Measurements from ENCODE around the gene LRRC53.

LRRC53 gene

DNA sequence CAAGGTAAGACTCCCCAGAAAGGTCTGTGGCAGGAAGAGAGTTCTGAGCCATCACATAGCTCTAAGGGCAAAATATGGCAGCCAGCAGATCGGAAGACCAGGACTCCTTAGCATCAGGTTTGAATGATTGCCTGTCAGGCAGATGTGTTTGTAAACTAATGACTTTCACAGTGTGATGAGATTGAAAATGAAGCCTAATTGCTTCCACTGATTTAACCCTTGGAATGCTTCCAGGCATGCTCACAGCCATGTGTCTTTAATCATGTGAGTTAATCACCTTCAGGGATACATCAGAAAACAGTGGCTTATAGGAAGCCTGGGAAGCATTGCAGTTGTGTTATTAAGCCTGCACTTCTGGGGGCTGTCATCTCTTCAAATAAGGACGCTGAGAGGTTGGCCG, 82.8 kb downstream of the LRRC53 start:
- DNase-seq: no peak

DNA sequence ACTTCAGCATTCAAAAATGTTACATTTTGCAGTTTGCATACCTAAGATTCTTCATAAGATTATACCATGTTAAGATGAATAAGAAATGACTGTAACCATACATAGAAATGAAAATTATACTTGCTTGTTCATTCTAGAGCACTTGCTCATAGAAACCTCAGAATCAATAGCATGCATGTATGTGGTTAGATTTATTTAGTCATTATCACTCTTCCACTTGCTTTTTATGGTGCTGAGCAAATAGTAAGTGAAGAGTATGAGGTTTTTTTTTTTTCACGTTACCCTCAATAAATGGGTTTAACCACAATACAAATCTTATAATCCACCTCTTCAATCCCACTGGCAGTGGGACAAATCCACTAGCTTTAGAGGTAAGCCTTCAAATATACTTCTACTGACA, 84.7 kb downstream of the LRRC53 start:
- no peak for DNase-seq

DNA sequence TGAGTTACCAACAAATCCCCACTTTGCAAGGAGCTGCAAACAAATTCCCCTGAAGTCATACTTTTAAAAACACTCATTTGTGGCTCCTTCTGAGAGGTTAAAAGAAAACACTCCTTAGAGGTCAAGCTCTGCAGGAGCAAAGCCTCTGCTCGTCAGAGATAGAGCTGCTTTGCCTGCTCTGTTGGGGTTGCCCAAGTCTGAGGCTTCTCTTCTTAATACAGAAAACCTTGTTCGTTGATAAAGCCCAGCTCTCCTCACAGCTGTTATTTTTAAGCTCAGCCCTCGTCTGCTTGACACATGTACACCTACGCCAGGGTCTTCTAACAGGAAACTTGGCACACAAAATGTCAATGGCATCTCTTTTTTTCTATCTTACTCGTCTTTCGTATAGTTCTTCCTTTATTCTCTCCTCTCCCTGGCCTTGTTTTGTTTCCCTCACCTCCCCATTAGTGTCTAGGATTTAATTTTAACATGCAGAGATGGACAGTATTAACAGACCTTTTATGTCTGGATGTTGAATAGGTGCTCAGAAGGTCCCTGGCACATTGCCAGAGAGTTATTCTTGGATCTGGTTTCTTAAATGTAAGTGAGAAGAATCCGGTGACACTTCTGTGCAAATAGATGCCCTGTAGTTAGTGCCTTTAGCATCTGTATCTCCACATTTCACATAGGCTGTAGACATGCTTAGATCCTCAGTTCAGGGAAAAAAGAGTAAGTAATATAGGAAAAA, 86.0 kb downstream of the LRRC53 start:
- DNase-seq: no peak

DNA sequence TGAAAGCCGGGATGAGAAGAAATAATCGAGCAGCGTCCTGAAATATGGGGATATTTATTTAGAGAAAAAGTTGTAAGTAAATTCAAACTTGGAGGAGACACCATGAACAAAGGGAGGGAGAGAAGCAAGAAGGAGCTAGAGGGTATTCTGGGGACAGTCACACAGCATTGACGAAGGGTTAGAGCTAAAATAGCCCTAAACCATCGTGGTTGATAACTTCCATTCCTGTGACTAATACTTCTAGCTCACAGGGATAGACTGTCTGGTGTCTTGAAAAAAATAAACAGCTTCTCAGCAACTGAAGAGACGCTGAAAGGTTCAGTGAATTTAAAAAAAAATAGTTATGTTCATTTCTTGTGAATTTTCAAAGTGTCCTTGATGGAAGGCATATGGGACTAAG, 86.7 kb downstream of the LRRC53 start:
- DNase-seq: no peak

DNA sequence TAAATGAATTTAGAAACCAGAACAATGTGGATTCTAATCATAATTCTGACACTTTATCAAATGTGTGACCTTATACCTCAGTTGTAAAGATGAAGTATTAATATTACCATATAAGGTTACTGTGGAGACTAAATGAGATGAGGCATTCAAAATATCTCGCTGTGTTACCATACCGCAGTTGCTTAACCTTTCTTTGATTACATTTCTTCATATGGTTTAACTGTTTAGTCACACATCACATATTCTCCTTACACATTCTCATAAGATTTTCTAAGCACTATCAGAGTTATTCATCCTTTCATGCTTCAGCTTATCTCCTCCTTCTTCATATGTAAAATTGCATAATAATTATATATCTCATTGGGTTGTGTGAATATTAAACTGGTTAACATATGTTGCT, 88.9 kb downstream of the LRRC53 start:
- DNase-seq: no peak

DNA sequence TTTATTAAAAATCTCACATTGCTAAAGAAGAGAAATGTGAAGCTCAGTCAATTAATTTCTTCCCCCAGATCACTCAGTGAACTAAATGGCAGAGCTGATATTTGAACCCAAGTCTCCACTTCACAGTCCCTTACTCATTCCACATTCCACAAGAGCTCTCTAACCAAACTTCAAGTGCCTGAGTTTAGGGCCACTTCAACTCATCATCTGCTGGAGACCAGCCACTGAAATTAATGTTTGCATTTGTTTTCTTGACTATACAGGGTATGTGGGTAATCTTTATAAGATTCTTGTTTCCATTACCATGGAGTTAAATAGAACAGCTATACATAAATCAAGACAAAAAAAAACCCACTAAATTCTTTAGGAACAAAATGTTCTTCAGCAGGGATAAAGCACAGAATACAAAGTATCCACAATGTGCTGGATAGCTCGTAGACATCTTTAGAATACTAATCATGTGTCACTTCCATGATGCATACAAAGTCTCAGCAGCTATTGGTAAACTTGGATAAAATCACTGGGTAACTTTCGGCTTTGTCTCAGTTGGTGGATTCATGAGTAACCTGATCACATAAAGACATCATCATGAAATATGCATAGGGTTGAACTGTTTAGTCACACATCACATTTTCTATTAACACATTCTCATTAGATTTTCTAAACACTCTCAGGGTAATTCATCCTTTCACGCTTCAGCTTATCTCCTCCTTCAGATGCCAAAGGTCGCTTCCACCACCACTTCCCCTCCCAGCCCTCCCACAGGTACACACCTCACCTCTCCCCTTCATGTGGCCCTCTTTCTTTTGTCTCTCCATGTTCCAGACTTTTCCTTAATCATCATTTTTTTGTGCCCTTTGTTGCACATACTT, 89.8 kb downstream of the LRRC53 start:
- DNase-seq: no peak

DNA sequence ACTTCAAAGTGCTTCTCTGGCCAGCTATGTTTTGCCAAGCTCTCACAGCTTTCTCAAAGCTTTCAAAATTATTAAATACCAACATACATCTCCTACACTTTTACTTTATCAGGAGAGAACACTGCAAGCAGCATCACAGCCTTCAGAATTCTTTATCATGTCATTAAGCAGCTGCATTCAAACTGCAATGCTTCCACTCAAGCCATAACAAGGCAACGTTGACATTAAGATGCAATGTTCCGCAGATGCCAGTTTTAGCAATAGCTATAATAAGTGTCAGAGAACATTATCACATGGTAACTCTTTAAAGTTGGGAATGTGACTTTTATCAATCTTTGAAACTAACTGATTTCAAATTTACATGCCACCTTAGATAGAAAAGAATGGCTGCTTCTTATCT, 91.9 kb downstream of the LRRC53 start:
- no peak for DNase-seq

Data from stimulated activated CD4-positive, alpha-beta T cell treated with anti-CD3 and anti-CD28 coated beads, Interleukin-4, amount 100 ng/mL, for 1 hour (primary cell).